ENCODE results near the gene ADAM8.
A peak's percentile ranks its signal among the peaks of the same experiment; 100 is the strongest.

The ADAM8 gene

DNA sequence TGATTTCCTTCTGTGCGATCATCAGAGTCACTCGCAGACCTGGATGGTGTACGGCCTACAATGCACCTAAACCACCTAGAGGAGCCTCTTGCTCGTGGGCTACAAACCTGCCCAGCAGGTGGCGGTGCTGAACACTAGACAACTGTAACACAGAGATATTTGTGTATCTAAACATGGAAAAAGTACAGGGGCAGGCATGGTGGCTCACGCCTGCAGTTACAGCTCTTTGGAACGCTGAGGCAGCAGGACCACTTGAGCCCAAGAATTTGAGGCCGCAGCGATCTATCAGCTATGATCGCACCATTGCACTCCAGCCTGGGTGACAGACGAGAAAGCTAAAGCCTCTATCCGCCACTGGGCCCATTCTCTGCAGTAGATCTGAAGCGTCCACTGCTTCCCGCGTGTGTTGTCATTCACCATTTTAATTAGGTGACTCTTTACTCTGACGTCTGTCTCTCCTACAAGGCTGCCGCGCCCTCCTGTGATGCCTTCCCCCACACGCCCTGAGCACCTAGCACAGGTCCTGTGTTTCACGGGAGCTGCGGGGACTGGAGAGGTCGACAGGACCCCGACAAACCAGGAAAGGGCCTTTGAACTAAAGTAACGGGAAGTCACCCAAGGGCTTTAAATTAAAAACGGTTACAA, 31.2 kb upstream of the ADAM8 start:
- Histone ChIP-seq H3K4me1 (ENCODE audit: control insufficient read depth in 1 of 2, insufficient read depth in 2 of 2, low read length in 2 of 2) (peaks cover 8 to 34% of the 10 kb centered on the region in 2 donors), H3K27me3 (ENCODE audit: low read depth, low read length) (no peaks in the 10 kb centered on the region), H3K36me3 (ENCODE audit: control insufficient read depth in 1 of 2, insufficient read depth in 2 of 2, low read length in 2 of 2) (peaks cover 0 to 36% of the 10 kb centered on the region in 2 donors), H3K4me3 (ENCODE audit: low read depth in 1 of 2, low read length in 2 of 2) (peak overlapping the region; percentile 90 to 98), H3K9me3 (ENCODE audit: control insufficient read depth in 1 of 2, low read length in 2 of 2) (no peaks in the 10 kb centered on the region), H3K27ac (ENCODE audit: low read length) (peak overlapping the region; percentile 96)

DNA sequence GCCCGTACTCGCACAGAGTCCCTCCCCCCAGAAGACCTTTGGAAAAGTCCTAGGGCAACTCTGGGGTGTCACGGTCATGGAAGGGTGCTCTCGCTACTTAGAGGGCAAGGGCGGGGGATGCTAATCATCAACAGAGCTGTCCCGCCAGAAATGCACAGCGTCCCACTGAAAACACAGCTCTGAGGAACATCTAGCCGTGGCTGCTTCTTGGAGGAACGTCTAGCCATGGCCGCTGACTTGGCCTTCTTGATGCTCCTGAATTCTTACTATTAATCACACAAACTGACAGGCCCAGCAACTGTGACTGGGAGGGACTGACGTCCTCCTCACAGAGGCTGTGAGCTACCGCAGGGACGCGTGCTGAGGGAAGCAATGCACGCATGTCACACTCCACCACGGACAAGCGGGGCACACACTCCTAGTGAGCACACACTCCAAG, 30.3 kb upstream of the ADAM8 start:
- Histone ChIP-seq H3K36me3 (ENCODE audit: control insufficient read depth in 1 of 2, insufficient read depth in 2 of 2, low read length in 2 of 2) (peaks cover 5 to 35% of the 10 kb centered on the region in 2 donors), H3K27me3 (ENCODE audit: low read depth, low read length) (no peaks in the 10 kb centered on the region), H3K4me3 (ENCODE audit: low read depth in 1 of 2, low read length in 2 of 2) (peak overlapping the region; percentile 90 to 98), H3K4me1 (ENCODE audit: control insufficient read depth in 1 of 2, insufficient read depth in 2 of 2, low read length in 2 of 2) (peaks cover 8 to 34% of the 10 kb centered on the region in 2 donors), H3K27ac (ENCODE audit: low read length) (no peak overlapping the region), H3K9me3 (ENCODE audit: control insufficient read depth in 1 of 2, low read length in 2 of 2) (no peaks in the 10 kb centered on the region)

DNA sequence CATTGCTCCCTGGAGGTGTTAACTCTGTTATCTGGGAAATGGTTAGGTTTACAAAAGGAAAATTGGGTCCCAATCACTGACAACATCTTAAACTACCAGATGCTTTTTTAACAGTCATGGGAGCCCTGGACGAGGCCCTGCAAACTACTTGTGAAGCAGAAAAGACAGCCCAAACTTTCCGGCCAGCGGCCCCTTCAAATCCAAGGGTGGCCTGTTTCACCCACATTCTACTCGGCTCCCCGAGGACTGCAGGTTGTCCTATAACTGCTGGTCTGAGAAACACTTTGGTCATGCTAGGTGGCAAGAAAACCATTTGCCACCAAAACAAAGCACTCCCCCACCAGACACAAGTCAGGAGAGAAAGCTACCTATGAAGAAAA, 29.4 kb upstream of the ADAM8 start:
- H3K27me3 ChIP-seq (ENCODE audit: low read depth, low read length): no peaks in the 10 kb centered on the region
- H3K36me3 ChIP-seq (ENCODE audit: control insufficient read depth in 1 of 2, insufficient read depth in 2 of 2, low read length in 2 of 2): peaks cover 5 to 32% of the 10 kb centered on the region in 2 donors
- H3K9me3 ChIP-seq (ENCODE audit: control insufficient read depth in 1 of 2, low read length in 2 of 2): no peaks in the 10 kb centered on the region
- peak overlapping the region; percentile 64 for H3K27ac ChIP-seq (ENCODE audit: low read length)
- H3K4me3 ChIP-seq (ENCODE audit: low read depth in 1 of 2, low read length in 2 of 2): no peak overlapping the region
- peaks cover 8 to 34% of the 10 kb centered on the region in 2 donors for H3K4me1 ChIP-seq (ENCODE audit: control insufficient read depth in 1 of 2, insufficient read depth in 2 of 2, low read length in 2 of 2)

DNA sequence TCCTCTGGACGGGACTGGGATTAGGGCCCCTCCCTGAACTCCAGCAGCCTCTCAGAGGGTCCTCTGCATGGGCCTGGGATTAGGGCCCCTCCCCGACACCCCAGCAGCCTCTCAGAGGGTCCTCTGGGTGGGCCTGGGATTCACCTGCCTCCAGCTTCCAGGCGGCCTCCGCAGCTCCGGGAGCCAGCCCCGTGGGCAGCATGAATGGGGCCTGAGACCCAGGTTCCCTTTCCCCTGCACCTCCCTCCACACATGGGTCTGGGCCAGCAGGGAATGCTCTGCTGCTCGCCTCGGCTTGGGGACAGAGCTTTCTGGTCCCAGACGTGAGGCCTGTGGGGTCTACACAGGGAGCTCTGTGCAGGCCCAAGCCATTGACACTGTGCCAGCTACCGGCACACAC, 26.5 kb upstream of the ADAM8 start:
- H3K27me3 ChIP-seq (ENCODE audit: low read depth, low read length): no peaks in the 10 kb centered on the region
- no peaks in the 10 kb centered on the region for H3K9me3 ChIP-seq (ENCODE audit: control insufficient read depth in 1 of 2, low read length in 2 of 2)
- H3K4me3 ChIP-seq (ENCODE audit: low read depth in 1 of 2, low read length in 2 of 2): no peak overlapping the region
- no peak overlapping the region for H3K27ac ChIP-seq (ENCODE audit: low read length)
- peaks cover 8 to 29% of the 10 kb centered on the region in 2 donors for H3K4me1 ChIP-seq (ENCODE audit: control insufficient read depth in 1 of 2, insufficient read depth in 2 of 2, low read length in 2 of 2)
- peaks cover 23 to 42% of the 10 kb centered on the region in 2 donors for H3K36me3 ChIP-seq (ENCODE audit: control insufficient read depth in 1 of 2, insufficient read depth in 2 of 2, low read length in 2 of 2)

DNA sequence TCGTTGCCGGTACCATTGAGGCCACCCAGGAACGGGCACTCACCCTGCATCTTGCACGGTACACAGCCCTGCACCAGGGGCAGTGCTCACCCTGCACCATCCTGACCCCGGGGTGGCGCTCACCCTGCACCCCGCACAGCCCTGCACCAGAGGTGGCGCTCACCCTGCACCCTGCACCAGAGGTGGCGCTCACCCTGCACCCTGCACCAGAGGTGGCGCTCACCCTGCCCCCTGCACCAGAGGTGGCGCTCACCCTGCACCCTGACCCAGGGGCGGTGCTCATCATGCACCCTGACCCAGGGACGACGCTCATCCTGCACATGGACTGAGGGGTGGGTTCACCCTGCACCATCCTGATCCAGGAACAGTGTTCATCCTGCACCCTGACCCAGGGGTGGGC, 25.6 kb upstream of the ADAM8 start:
- peaks cover 4 to 21% of the 10 kb centered on the region in 2 donors for H3K4me1 ChIP-seq (ENCODE audit: control insufficient read depth in 1 of 2, insufficient read depth in 2 of 2, low read length in 2 of 2)
- peaks cover 31 to 51% of the 10 kb centered on the region in 2 donors for H3K36me3 ChIP-seq (ENCODE audit: control insufficient read depth in 1 of 2, insufficient read depth in 2 of 2, low read length in 2 of 2)
- no peak overlapping the region for H3K4me3 ChIP-seq (ENCODE audit: low read depth in 1 of 2, low read length in 2 of 2)
- H3K27me3 ChIP-seq (ENCODE audit: low read depth, low read length): no peaks in the 10 kb centered on the region
- no peaks in the 10 kb centered on the region for H3K9me3 ChIP-seq (ENCODE audit: control insufficient read depth in 1 of 2, low read length in 2 of 2)
- no peak overlapping the region for H3K27ac ChIP-seq (ENCODE audit: low read length)

DNA sequence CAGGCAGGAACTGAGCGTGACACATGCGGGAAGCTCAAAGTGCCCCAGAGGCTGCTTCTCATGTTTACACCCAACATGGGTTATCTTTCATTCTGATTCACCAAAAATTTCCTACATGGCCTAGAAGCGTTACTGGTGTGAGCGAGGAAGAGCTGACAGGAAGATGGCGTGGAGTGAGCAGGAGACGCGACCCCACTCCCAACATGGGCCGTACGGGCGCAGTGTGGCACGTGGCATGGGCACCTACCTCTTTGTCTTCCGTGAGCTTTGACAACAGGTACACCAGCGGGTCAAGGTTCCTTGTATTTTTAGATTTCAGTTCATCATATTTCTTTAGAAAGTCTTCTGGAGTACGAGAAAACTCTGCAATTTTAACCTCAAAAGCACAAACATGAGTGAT, 23.1 kb upstream of the ADAM8 start:
- Histone ChIP-seq H3K36me3 (ENCODE audit: control insufficient read depth in 1 of 2, insufficient read depth in 2 of 2, low read length in 2 of 2) (peaks cover 47 to 76% of the 10 kb centered on the region in 2 donors), H3K27me3 (ENCODE audit: low read depth, low read length) (no peaks in the 10 kb centered on the region), H3K4me3 (ENCODE audit: low read depth in 1 of 2, low read length in 2 of 2) (no peak overlapping the region)

DNA sequence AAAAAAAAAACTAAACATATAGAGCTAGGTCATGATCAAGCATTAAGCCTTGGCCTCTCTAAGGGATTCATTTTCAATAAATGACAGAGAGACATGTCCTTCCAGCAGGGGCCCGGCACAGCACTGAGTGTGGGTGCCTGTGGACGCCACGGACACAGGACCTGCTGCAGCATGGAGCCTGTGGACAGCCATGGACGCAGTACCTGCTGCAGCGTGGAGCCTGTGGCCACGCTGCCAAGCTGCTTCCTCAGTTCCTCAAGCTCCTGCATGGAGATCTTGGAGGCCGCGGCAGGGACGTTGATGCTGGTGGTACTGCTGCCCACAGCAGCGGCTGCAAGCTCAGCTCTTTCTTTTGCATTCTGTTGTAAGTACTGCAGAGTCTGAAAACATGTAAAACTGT, 22.6 kb upstream of the ADAM8 start:
- Histone ChIP-seq H3K9me3 (ENCODE audit: control insufficient read depth in 1 of 2, low read length in 2 of 2) (no peaks in the 10 kb centered on the region), H3K27ac (ENCODE audit: low read length) (no peak overlapping the region), H3K27me3 (ENCODE audit: low read depth, low read length) (no peaks in the 10 kb centered on the region), H3K36me3 (ENCODE audit: control insufficient read depth in 1 of 2, insufficient read depth in 2 of 2, low read length in 2 of 2) (peaks cover 52 to 81% of the 10 kb centered on the region in 2 donors), H3K4me1 (ENCODE audit: control insufficient read depth in 1 of 2, insufficient read depth in 2 of 2, low read length in 2 of 2) (no peaks in the 10 kb centered on the region), H3K4me3 (ENCODE audit: low read depth in 1 of 2, low read length in 2 of 2) (no peak overlapping the region)

More for the DNA sequence above, 23.1 kb upstream of the ADAM8 start:
- no peak overlapping the region for H3K27ac ChIP-seq (ENCODE audit: low read length)
- H3K9me3 ChIP-seq (ENCODE audit: control insufficient read depth in 1 of 2, low read length in 2 of 2): no peaks in the 10 kb centered on the region
- no peaks in the 10 kb centered on the region for H3K4me1 ChIP-seq (ENCODE audit: control insufficient read depth in 1 of 2, insufficient read depth in 2 of 2, low read length in 2 of 2)

DNA sequence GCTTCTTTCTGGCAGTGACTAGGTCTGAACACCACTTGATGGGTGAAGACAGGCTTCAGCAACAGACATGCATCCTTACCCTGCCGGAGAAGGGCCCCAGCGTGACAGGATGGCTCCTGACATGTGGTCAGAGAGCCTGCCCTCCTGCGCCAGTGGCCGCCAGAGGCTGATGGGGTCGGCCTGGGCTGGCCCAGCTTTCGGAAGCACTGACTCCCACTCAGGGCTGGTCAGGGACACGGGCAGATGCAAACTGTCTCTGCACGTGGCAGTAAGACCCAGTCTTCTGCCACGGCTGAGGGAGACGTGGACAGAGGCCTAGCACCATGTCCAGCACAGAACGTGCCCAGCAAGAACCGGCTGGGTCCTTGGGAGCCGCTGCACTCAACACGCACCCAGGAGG, 21.8 kb upstream of the ADAM8 start:
- Histone ChIP-seq H3K4me1 (ENCODE audit: control insufficient read depth in 1 of 2, insufficient read depth in 2 of 2, low read length in 2 of 2) (no peaks in the 10 kb centered on the region), H3K4me3 (ENCODE audit: low read depth in 1 of 2, low read length in 2 of 2) (no peak overlapping the region), H3K27ac (ENCODE audit: low read length) (no peak overlapping the region), H3K36me3 (ENCODE audit: control insufficient read depth in 1 of 2, insufficient read depth in 2 of 2, low read length in 2 of 2) (peaks cover 55 to 89% of the 10 kb centered on the region in 2 donors), H3K27me3 (ENCODE audit: low read depth, low read length) (no peaks in the 10 kb centered on the region), H3K9me3 (ENCODE audit: control insufficient read depth in 1 of 2, low read length in 2 of 2) (no peaks in the 10 kb centered on the region)

DNA sequence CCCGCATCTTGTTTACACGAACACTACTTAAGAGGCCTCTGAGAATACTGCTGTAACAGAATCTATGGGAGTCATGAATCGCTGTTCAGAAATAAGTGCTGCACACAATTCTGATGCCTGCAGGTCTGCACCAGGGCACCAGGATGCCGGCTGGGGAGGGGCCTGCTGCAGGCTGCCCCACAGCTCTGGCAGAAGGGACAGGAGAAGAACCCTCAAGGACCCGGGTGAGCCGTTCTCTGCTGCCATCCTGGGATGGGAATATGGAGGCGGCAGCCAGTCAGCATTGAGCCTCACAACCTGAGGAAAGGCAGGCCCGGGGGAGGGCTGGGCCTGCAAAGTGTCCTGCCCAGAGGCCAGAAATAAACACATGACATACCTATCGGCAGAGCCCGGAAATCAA, 20.8 kb upstream of the ADAM8 start:
- H3K4me3 ChIP-seq (ENCODE audit: low read depth in 1 of 2, low read length in 2 of 2): no peak overlapping the region
- H3K36me3 ChIP-seq (ENCODE audit: control insufficient read depth in 1 of 2, insufficient read depth in 2 of 2, low read length in 2 of 2): peaks cover 56 to 96% of the 10 kb centered on the region in 2 donors
- no peaks in the 10 kb centered on the region for H3K4me1 ChIP-seq (ENCODE audit: control insufficient read depth in 1 of 2, insufficient read depth in 2 of 2, low read length in 2 of 2)
- H3K27ac ChIP-seq (ENCODE audit: low read length): no peak overlapping the region
- H3K9me3 ChIP-seq (ENCODE audit: control insufficient read depth in 1 of 2, low read length in 2 of 2): no peaks in the 10 kb centered on the region
- H3K27me3 ChIP-seq (ENCODE audit: low read depth, low read length): no peaks in the 10 kb centered on the region

DNA sequence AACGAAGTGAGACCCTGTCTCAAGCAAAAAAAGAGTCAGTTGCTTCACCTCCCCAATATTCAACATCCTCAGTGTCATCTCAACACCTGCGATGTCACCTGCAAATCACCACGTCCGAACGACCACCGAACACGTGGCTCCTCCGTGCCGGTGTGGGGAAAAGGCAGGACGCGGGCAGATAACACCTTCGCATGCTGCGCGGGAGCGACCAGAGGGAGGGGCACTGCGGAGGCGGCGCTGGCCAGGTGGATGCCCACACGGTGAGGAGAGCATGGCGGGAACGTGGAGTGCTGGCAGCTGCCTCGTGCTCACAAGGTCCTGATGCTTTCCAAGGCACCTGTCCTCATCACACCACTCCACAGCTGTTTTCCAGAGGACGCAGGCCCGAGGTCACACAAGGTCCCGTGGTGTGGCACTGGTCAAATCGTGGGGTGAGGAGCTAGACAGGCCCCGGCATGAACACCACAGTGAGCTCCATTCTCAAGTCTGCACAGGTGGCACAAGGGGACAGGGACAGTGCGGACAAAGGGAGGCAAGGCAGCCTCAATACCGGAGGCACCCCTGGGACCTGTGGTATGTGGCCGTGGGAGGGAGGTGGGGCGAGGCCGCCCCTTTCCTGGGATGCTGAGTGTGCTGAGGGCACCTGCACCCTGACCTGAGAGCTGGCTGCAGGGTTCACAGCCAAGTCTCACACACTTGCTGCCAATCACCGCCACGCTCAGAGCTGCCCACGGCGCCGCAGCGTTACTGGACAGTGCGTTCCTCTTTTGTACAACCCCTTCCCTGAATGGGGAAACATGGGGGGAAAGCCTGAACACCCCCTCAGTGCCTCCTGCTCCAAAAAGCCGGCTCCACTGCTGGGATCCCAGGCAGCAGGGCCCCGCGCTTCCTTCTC, 19.0 kb upstream of the ADAM8 start:
- Histone ChIP-seq H3K4me3 (ENCODE audit: low read depth in 1 of 2, low read length in 2 of 2) (no peak overlapping the region), H3K27me3 (ENCODE audit: low read depth, low read length) (no peaks in the 10 kb centered on the region), H3K9me3 (ENCODE audit: control insufficient read depth in 1 of 2, low read length in 2 of 2) (no peaks in the 10 kb centered on the region), H3K27ac (ENCODE audit: low read length) (no peak overlapping the region), H3K36me3 (ENCODE audit: control insufficient read depth in 1 of 2, insufficient read depth in 2 of 2, low read length in 2 of 2) (peaks cover 60 to 90% of the 10 kb centered on the region in 2 donors), H3K4me1 (ENCODE audit: control insufficient read depth in 1 of 2, insufficient read depth in 2 of 2, low read length in 2 of 2) (no peaks in the 10 kb centered on the region)

DNA sequence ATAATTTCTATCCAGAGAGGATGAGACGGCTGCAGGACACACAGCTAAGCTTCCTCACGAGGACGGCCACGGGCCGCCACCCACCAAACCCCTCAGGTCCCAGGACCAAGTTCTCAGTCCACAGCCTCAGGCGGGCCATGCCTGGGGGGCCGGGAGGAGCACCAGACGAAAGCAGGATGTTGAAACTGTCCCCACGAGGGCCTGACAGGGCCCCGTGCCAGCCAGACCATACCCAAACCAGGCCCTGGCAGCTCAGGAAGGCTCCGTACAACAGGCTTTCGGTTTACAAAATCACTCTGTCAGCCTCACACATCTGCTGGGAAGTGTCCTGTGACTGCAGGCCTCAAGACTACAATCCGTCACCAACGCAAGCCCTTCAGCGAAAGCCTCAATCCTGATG, 17.5 kb upstream of the ADAM8 start:
- no peaks in the 10 kb centered on the region for H3K9me3 ChIP-seq (ENCODE audit: control insufficient read depth in 1 of 2, low read length in 2 of 2)
- peaks cover 62 to 90% of the 10 kb centered on the region in 2 donors for H3K36me3 ChIP-seq (ENCODE audit: control insufficient read depth in 1 of 2, insufficient read depth in 2 of 2, low read length in 2 of 2)
- no peak overlapping the region for H3K27ac ChIP-seq (ENCODE audit: low read length)
- H3K27me3 ChIP-seq (ENCODE audit: low read depth, low read length): no peaks in the 10 kb centered on the region
- H3K4me1 ChIP-seq (ENCODE audit: control insufficient read depth in 1 of 2, insufficient read depth in 2 of 2, low read length in 2 of 2): no peaks in the 10 kb centered on the region
- H3K4me3 ChIP-seq (ENCODE audit: low read depth in 1 of 2, low read length in 2 of 2): no peak overlapping the region
